Subcutaneous abdominal adipose tissue (tissue), 5 donors: Measurements from ENCODE around the gene BLOC1S1.

Source experiments
- H3K27ac ChIP-seq: one replicate; pipeline ENCODE4 v1.7.0; 2013; ENCODE audit warnings: low read depth, mild to moderate bottlenecking, inconsistent platforms, low read length, moderate library complexity
- H3K27me3 ChIP-seq, 5 donors: one replicate each; pipeline ENCODE4 v1.7.0; 2013; ENCODE audit warnings: low read length in 5 of 5, inconsistent platforms in 1 of 5; ENCODE audit not compliant: control insufficient read depth in 5 of 5, insufficient read depth in 4 of 5
- H3K36me3 ChIP-seq, 5 donors: one replicate each; pipeline ENCODE4 v1.7.0; 2013; ENCODE audit warnings: low read length in 5 of 5; ENCODE audit not compliant: control insufficient read depth in 5 of 5, insufficient read depth in 5 of 5
- H3K4me1 ChIP-seq, 5 donors: one replicate each; pipeline ENCODE4 v1.7.0; 2013; ENCODE audit warnings: low read length in 5 of 5, mild to moderate bottlenecking in 3 of 5, moderate library complexity in 1 of 5; ENCODE audit not compliant: control insufficient read depth in 5 of 5, insufficient read depth in 5 of 5
- H3K4me3 ChIP-seq, 5 donors: one replicate each; pipeline ENCODE4 v1.7.0; 2013; ENCODE audit warnings: low read length in 5 of 5, low read depth in 1 of 5
- H3K9ac ChIP-seq, 5 donors: one replicate each; pipeline ENCODE4 v1.7.0; 2013; ENCODE audit warnings: low read length in 5 of 5, mild to moderate bottlenecking in 4 of 5, moderate library complexity in 3 of 5
- H3K9me3 ChIP-seq, 5 donors: one replicate each; pipeline ENCODE4 v1.7.0; 2013; ENCODE audit warnings: low read length in 5 of 5; ENCODE audit not compliant: control insufficient read depth in 5 of 5
- donor health status: healthy.
- donor health status: healthy.
- donor health status: healthy.
- donor health status: healthy.
- donor health status: healthy.

BLOC1S1 gene

DNA sequence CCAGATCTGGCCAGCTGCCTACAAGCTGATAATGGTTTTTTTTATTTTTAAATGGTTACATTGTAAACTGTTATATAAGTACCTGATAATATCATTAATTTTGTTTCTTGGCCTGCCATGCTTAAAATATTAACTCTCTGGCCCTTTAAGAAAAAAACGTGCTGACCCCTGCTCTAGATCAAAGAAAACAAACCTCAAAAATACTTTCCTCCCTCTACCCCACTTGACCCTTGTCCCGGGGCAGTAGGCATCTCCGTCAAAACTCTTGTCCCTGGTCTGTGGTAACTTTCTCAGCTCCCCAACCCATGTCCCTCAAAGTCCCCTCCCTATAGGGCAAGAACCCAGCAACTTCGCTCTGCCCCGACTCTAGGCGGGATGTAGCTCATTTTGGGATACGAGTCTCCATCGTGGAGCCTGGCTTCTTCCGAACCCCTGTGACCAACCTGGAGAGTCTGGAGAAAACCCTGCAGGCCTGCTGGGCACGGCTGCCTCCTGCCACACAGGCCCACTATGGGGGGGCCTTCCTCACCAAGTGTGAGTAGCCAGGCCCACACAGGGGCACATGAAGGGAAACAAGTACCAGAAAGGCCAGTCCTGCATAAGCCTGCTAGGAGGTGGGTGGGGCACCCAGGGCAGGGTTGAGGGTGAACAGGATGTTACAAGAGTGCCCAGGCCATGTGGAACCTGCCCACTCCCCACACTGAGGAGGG lies 7.8 kb downstream of the BLOC1S1 start:
- peak overlapping the region; percentile 96 for H3K27ac ChIP-seq
- H3K9me3 ChIP-seq: no peaks in the 10 kb centered on the region
- peaks cover 0 to 57% (median 36%) of the 10 kb centered on the region in 5 donors for H3K36me3 ChIP-seq
- peaks cover 25 to 93% (median 91%) of the 10 kb centered on the region in 5 donors for H3K4me1 ChIP-seq
- H3K4me3 ChIP-seq: peak overlapping the region in 2 of 5 donors; percentile 29 to 37
- H3K9ac ChIP-seq: peak overlapping the region in 3 of 5 donors; percentile 16 to 41 (median 28)
- no peaks in the 10 kb centered on the region for H3K27me3 ChIP-seq

DNA sequence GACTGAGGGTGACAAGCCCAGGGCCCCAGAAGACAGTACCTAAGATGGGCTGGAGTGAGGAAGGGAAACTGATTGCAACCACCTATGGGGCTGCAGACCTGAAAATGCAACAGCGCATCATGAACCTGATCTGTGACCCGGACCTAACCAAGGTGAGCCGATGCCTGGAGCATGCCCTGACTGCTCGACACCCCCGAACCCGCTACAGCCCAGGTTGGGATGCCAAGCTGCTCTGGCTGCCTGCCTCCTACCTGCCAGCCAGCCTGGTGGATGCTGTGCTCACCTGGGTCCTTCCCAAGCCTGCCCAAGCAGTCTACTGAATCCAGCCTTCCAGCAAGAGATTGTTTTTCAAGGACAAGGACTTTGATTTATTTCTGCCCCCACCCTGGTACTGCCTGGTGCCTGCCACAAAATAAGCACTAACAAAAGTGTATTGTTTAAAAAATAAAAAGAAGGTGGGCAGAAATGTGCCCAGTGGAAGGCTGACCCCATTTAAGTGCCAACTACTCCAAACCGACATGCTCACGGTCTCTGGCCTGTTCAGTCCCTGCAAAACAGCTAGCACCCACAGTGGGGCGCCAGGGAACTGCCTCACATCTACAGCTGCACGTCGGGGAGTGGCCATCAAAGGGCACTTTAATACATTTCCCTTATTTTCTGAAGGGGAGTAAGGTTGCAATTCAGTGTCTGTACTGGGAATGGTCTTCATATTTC lies 8.5 kb downstream of the BLOC1S1 start:
- Histone ChIP-seq H3K36me3 (peaks cover 0 to 52% (median 36%) of the 10 kb centered on the region in 5 donors), H3K4me1 (peaks cover 19 to 89% (median 84%) of the 10 kb centered on the region in 5 donors), H3K9ac (peak overlapping the region in 3 of 5 donors; percentile 16 to 41 (median 28)), H3K4me3 (peak overlapping the region in 3 of 5 donors; percentile 8 to 29 (median 23)), H3K9me3 (no peaks in the 10 kb centered on the region), H3K27me3 (no peaks in the 10 kb centered on the region), H3K27ac (peak overlapping the region; percentile 100)

DNA sequence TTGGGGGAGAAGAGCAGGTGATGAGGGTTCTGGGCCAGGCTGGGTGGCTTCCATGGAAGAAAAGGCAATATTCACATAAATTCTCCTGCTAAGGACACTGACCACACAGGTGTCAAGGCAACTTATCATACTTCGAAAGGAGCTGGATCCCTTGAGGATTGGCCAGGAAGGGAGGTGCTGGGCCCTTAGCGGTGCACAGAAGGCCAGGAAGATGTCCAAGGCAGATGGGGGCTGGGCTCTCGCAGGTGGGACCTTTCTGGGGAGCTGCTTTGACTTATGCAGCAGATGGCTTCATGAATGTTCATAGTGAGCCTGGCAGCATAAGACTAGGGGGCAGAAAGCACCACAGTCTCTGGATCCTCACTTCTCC lies 9.1 kb downstream of the BLOC1S1 start:
- peaks cover 18 to 89% (median 82%) of the 10 kb centered on the region in 5 donors for H3K4me1 ChIP-seq
- H3K4me3 ChIP-seq: peak overlapping the region in 3 of 5 donors; percentile 8 to 31 (median 13)
- peak overlapping the region in 1 of 5 donors; percentile 4 for H3K9ac ChIP-seq
- H3K9me3 ChIP-seq: no peaks in the 10 kb centered on the region
- peaks cover 0 to 47% (median 36%) of the 10 kb centered on the region in 5 donors for H3K36me3 ChIP-seq
- peak overlapping the region; percentile 100 for H3K27ac ChIP-seq
- no peaks in the 10 kb centered on the region for H3K27me3 ChIP-seq

DNA sequence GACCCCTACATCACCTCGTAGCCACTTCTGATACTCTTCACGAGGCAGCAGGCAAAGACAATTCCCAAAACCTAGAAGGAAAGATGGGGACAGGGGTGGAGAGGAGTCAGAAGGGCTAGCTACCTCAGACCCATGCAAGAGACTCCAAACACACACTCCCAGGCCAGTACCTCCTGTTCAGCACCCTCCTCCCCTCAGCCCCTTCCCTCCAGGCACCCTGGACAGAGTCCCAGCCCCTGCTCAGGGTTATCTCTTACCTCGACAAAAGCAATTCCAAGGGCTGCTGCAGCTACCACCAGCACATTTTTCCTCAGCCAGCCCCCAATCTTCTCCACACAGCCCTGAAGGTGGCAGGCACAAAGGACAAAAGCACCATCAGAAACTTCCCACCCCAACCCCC lies 9.7 kb downstream of the BLOC1S1 start:
- H3K36me3 ChIP-seq: peaks cover 0 to 47% (median 36%) of the 10 kb centered on the region in 5 donors
- peak overlapping the region in 1 of 5 donors; percentile 22 for H3K4me3 ChIP-seq
- no peaks in the 10 kb centered on the region for H3K9me3 ChIP-seq
- H3K9ac ChIP-seq: no peak overlapping the region
- H3K4me1 ChIP-seq: peaks cover 14 to 89% (median 82%) of the 10 kb centered on the region in 5 donors
- peak overlapping the region; percentile 100 for H3K27ac ChIP-seq
- H3K27me3 ChIP-seq: no peaks in the 10 kb centered on the region

DNA sequence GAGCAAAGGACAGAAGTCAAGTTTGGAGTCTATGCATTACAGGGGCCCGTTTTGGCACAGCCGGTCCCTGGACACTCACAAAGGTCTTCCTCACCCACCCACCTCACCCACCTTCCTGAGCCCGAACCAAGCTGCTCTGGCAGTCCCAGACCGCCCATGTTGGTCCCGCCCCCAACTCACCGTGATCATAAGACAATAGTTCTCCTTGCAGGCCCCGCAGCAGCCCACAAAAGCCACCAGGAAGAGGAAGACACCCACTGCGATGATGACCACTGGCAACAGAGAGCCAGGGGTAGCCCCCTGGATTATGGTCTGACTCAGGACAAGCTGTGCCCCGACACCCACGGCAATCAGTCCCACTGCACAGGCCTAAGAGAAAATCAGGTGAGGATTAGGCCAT lies 11.1 kb downstream of the BLOC1S1 start:
- H3K9me3 ChIP-seq: no peaks in the 10 kb centered on the region
- H3K27me3 ChIP-seq: no peaks in the 10 kb centered on the region
- H3K36me3 ChIP-seq: peaks cover 0 to 47% (median 36%) of the 10 kb centered on the region in 5 donors
- H3K27ac ChIP-seq: peak overlapping the region; percentile 100
- peaks cover 13 to 78% (median 69%) of the 10 kb centered on the region in 5 donors for H3K4me1 ChIP-seq
- H3K9ac ChIP-seq: peak overlapping the region; percentile 43 to 98 (median 91)
- H3K4me3 ChIP-seq: peak overlapping the region; percentile 93 to 98 (median 93)

DNA sequence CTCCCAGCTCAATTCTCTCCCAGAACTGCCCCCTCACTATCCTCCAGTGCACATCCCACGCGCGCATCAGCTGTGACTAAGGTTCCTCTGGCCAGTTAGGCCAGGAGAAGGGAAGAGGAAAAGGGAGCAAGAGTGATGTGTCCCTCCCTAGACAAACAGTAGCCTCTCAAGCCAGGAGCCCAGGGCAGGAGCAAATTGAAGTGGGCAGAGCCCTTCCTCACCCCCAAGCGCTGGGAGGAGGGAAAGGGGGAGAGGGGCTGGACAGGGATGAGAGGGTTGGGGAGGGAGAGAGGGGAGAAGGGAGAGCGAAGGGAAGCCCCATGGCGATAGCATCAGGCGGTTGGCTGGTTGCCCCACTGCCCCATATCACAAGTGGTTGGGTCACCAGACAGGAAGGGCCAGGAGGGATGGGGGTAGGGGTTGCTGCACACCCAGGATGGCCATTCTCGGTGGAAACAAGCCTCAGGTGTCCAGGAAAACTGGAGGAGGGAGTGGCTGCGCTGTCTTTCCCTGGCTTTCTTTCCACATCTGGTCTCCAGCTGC lies 11.9 kb downstream of the BLOC1S1 start:
- Histone ChIP-seq H3K27ac (peak overlapping the region; percentile 100), H3K9ac (peak overlapping the region; percentile 43 to 98 (median 91)), H3K27me3 (no peaks in the 10 kb centered on the region), H3K4me3 (peak overlapping the region; percentile 93 to 98 (median 93)), H3K9me3 (no peaks in the 10 kb centered on the region), H3K4me1 (peaks cover 13 to 72% (median 64%) of the 10 kb centered on the region in 5 donors), H3K36me3 (peaks cover 0 to 45% (median 36%) of the 10 kb centered on the region in 5 donors)

DNA sequence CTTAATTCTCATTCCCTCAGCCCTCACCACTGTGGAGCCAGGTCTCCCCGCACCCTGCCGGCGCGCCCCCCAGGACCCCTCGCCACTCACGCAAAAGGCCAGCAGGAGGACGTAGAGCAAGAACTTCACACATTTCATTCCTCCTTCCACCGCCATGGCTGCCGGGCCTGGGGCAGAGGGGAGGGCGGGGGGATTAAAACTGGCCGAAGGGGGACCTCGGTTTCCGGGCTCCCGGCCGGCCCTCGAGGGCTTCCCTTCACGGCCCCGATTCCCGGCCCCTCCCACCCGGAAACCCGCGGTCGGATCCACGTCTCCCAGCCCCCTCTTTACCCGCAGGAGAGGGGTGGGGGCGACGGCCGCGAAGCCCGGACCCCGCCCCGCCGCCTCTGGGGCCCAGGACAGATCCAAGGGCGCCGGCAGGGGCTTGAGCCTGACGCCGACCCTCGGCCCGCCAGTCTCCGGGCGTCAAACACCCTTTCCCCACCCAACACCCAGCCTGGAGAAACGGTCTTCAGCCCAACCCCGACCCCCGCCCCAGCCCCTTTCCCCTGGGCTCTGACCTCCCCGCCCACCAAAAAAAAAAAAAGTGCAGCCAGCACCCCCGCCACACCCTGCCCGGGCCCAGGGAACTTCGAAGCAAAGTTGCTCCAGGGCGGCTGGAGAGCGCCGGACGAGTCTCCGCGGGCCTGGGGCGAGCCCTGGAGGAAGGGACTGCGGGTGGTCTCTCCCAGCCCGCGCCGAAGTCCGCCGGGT lies 12.5 kb downstream of the BLOC1S1 start:
- H3K36me3 ChIP-seq: peaks cover 0 to 39% (median 34%) of the 10 kb centered on the region in 5 donors
- peaks cover 13 to 66% (median 57%) of the 10 kb centered on the region in 5 donors for H3K4me1 ChIP-seq

DNA sequence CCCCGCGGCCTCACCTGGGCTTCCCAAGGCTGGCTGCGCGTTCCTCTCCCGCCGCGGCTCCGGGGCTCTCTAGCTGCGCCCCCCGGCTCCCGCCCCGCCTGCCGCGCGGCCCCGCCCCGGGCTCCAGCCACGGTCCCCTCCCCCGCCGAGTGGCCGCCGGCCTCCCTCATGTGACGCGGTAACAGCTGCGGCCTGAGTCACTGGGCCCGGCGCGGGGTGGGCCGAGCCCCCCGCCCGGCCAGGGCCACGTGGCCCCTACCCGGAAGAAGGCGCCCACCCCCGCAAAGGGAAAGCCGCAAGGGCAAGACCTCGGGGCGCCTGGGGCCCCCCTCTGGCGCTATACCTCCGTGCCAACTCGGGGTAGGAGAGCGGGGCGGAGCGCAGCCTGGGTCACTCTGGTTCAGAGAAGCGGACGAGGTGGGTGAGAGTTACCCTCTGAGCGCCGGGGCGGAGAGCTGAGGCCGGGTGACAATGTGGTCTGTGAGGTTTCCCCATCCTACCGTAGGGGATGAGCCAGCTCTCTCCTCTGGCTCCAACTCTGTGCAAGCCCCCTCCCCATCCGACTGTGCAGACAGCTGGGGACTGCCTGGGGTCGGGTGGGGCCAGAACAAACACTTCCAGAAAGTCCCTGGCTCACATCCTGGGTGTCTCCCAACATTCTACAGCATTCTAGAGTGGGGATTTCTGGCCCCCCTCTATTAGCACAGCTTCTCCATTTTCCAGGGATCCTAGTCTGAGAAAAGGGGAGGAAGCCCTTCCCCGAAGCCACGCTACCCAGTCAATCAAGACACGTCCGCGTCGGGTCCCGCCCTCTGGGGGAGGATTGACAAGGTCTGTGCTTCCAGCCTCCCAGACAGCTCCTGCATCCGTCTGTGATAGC lies 13.3 kb downstream of the BLOC1S1 start, which contains the start of gene CD63:
Gene CD63 (minus strand): TSS at position 71 of the 880 bp plus-strand sequence. CDS start 668 bp downstream, outside the sequence.
- H3K4me1 ChIP-seq: peaks cover 12 to 58% (median 49%) of the 10 kb centered on the region in 5 donors

More for the DNA sequence above, 12.5 kb downstream of the BLOC1S1 start:
- Histone ChIP-seq H3K27ac (peak overlapping the region; percentile 100), H3K9me3 (no peaks in the 10 kb centered on the region), H3K4me3 (peak overlapping the region; percentile 93 to 98 (median 93)), H3K27me3 (no peaks in the 10 kb centered on the region), H3K9ac (peak overlapping the region; percentile 43 to 98 (median 91))

More for the DNA sequence above, 13.3 kb downstream of the BLOC1S1 start, which contains the start of gene CD63:
- H3K36me3 ChIP-seq: peaks cover 0 to 31% (median 30%) of the 10 kb centered on the region in 5 donors
- H3K4me3 ChIP-seq: peak within 1 kb of the TSS; percentile 93 to 98 (median 93)
- H3K27ac ChIP-seq: peak within 1 kb of the TSS; percentile 100
- peak within 1 kb of the TSS; percentile 94 to 98 (median 97) for H3K9ac ChIP-seq
- H3K9me3 ChIP-seq: no peaks in the 10 kb centered on the region
- H3K27me3 ChIP-seq: no peaks in the 10 kb centered on the region
